ENCODE data around the gene EFCAB3. TPM values are rescaled to one million over a fixed set of nuclear protein-coding genes. Genes with fewer than 3 reads are reported as not detected.

Gene EFCAB3
- total RNA-seq, 2 experiments from 2014 or later, result not detected

Small RNAs within 50 kb of the gene (small RNA-seq; reads per million reads assigned to genes)
- gene RNU7-52P, result not detected

Other genes starting within 250 kb of the EFCAB3 start
- gene METTL2A, start 43.3 kb downstream of the EFCAB3 start, total RNA-seq (2014; rRNA removed; shearing (Covaris generic)), result 18.4 and 24.9 TPM in 2 replicates
- 32.2 and 33.3 TPM in 2 replicates for gene METTL2A, start 43.3 kb downstream of the EFCAB3 start, total RNA-seq (2022)
- gene TLK2, start 98.3 kb downstream of the EFCAB3 start, total RNA-seq (2014; rRNA removed; shearing (Covaris generic)), result 36.6 and 46.6 TPM in 2 replicates
- gene TLK2, start 98.3 kb downstream of the EFCAB3 start, total RNA-seq (2022), result 58.9 and 60.1 TPM in 2 replicates
- gene MRC2, start 247.1 kb downstream of the EFCAB3 start, total RNA-seq (2014; rRNA removed; shearing (Covaris generic)), result 0.05 and 0.19 TPM in 2 replicates
- 0.27 TPM in 1 of 2 replicates, not detected in the other for gene MRC2, start 247.1 kb downstream of the EFCAB3 start, total RNA-seq (2022)